Colonic mucosa (tissue), 4 donors: ENCODE results near the gene CEBPZOS. TPM values are rescaled to one million over a fixed set of nuclear protein-coding genes. Genes with fewer than 3 reads are reported as not detected.

Source experiments
- DNase-seq: peaks from one replicate; pipeline ENCODE4 v3.0.0-alpha.2; 2020
- H3K27ac ChIP-seq: fragments of 200-600 bp; one replicate; pipeline ENCODE4 v1.8.0; 2021
- H3K27me3 ChIP-seq: fragments of 200-600 bp; one replicate; pipeline ENCODE4 v1.8.0; 2021
- H3K36me3 ChIP-seq: fragments of 200-600 bp; one replicate; pipeline ENCODE4 v1.8.0; 2021
- H3K4me1 ChIP-seq: fragments of 200-600 bp; one replicate; pipeline ENCODE4 v1.8.0; 2021; ENCODE audit warnings: mild to moderate bottlenecking
- H3K4me3 ChIP-seq: fragments of 200-600 bp; one replicate; pipeline ENCODE4 v1.8.0; 2021
- H3K9ac ChIP-seq, 2 donors: one replicate each; pipeline ENCODE4 v1.7.0; 2013; ENCODE audit warnings: control low read depth in 2 of 2, low read depth in 2 of 2, low read length in 2 of 2
- H3K9me3 ChIP-seq: fragments of 200-600 bp; one replicate; pipeline ENCODE4 v1.8.0; 2021
- CTCF ChIP-seq: fragments of 200-600 bp; IDR thresholded peaks from one replicate; pipeline ENCODE4 v1.8.0; 2022; ENCODE audit warnings: antibody characterized with exemption, mild to moderate bottlenecking
- intact Hi-C: fragments of 100-400 bp; cut with DNase I; formaldehyde crosslinking; loops from one replicate; pipeline ENCODE4 v1.14.1; 2022
- total RNA-seq, 2 donors: library from RNA; stranded (reverse); fragmentation: NEBNext Ultra II Directional in 1 of 2; extraction: Animal tissue kit (Norgen Biotek cat#: 25700) in 1 of 2; gene quantifications; one replicate each; pipeline ENCODE4 v1.2.1, GENCODE V29; 2021
- donor health status: healthy.
- donor health status: DM: no; HTN: no; CAD: no.
- donor health status: DM: no; HTN: no; CAD: no.

CEBPZOS gene
- total RNA-seq = 10 to 100 TPM; 43.1 to 49.4 TPM

- H3K4me3 ChIP-seq = peak within 1 kb of the TSS; percentile 97
- no peaks in the 10 kb centered on the region for H3K36me3 ChIP-seq
- H3K27me3 ChIP-seq = no peaks in the 10 kb centered on the region
- peak within 1 kb of the TSS; percentile 86 for H3K27ac ChIP-seq
- H3K9ac ChIP-seq = peak within 1 kb of the TSS; percentile 68 to 76
- H3K9me3 ChIP-seq = no peaks in the 10 kb centered on the region
- peak; percentile 91 for DNase-seq
- intact Hi-C loops = no loop called here
- H3K4me1 ChIP-seq = no peaks in the 10 kb centered on the region
- no peak for TF ChIP-seq CTCF
These were observed at the start of gene CEBPZOS for GRCh38 chr2:37196320-37197195. CEBPZOS (plus strand) TSS chr2:37196496; CDS start chr2:37199705, 3,209 bp downstream.

- Histone ChIP-seq H3K9ac (no peak overlapping the region), H3K4me1 (peaks cover 6% of the 10 kb centered on the region), H3K27ac (no peak overlapping the region), H3K9me3 (no peaks in the 10 kb centered on the region), H3K4me3 (no peak overlapping the region), H3K27me3 (no peaks in the 10 kb centered on the region), H3K36me3 (peaks cover 4% of the 10 kb centered on the region)
- intact Hi-C loops = no loop called here
- no peak for TF ChIP-seq CTCF
- no peak for DNase-seq
These were observed 48.0 kb upstream of the CEBPZOS start for GRCh38 chr2:37148325-37148724.

- peaks cover 6% of the 10 kb centered on the region for H3K4me1 ChIP-seq
- H3K4me3 ChIP-seq = no peak overlapping the region
- H3K9me3 ChIP-seq = no peaks in the 10 kb centered on the region
- H3K27ac ChIP-seq = peak overlapping the region; percentile 39
- peaks cover 4% of the 10 kb centered on the region for H3K36me3 ChIP-seq
- DNase-seq = peak; percentile 26
- H3K27me3 ChIP-seq = no peaks in the 10 kb centered on the region
- TF ChIP-seq CTCF = no peak
- intact Hi-C loops = no loop called here
- no peak overlapping the region for H3K9ac ChIP-seq
These were observed 46.5 kb upstream of the CEBPZOS start for GRCh38 chr2:37149626-37150322.

- intact Hi-C loops = no loop called here
- Histone ChIP-seq H3K9me3 (no peaks in the 10 kb centered on the region), H3K36me3 (no peaks in the 10 kb centered on the region), H3K4me3 (no peak overlapping the region), H3K27ac (no peak overlapping the region), H3K4me1 (peaks cover 10% of the 10 kb centered on the region), H3K9ac (no peak overlapping the region), H3K27me3 (no peaks in the 10 kb centered on the region)
- DNase-seq = no peak
- no peak for TF ChIP-seq CTCF
These were observed 43.1 kb upstream of the CEBPZOS start for GRCh38 chr2:37153224-37153623.

- H3K9me3 ChIP-seq = no peaks in the 10 kb centered on the region
- intact Hi-C loops = no loop called here
- H3K4me1 ChIP-seq = peaks cover 6% of the 10 kb centered on the region
- no peak for TF ChIP-seq CTCF
- H3K9ac ChIP-seq = no peak overlapping the region
- H3K27me3 ChIP-seq = no peaks in the 10 kb centered on the region
- no peaks in the 10 kb centered on the region for H3K36me3 ChIP-seq
- no peak for DNase-seq
- no peak overlapping the region for H3K4me3 ChIP-seq
- no peak overlapping the region for H3K27ac ChIP-seq
These were observed 41.5 kb upstream of the CEBPZOS start for GRCh38 chr2:37154785-37155184.
